ENCODE results near the gene TLE1.
A peak's percentile ranks its signal among the peaks of the same experiment; 100 is the strongest.

The TLE1 gene

DNA sequence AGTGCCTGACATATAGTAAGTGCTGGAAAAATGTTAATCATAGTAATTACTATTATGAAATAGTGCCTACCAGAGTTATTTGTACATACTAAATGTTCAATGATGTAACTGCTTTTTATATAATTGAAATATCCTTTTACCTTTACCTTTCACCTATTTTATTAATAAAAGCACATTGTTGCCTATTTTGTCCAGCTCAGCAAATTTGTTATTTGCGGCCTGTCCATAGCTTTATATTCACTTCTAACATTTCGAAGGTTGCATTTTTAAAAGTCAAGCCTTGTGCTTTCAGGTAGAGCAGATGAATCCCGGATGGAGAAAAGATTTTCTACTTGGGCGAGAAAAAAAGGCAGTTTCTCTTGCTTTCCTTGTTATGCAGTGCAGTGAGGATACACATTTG lies 119.3 kb downstream of the TLE1 start:
- DNase-seq: no peak

DNA sequence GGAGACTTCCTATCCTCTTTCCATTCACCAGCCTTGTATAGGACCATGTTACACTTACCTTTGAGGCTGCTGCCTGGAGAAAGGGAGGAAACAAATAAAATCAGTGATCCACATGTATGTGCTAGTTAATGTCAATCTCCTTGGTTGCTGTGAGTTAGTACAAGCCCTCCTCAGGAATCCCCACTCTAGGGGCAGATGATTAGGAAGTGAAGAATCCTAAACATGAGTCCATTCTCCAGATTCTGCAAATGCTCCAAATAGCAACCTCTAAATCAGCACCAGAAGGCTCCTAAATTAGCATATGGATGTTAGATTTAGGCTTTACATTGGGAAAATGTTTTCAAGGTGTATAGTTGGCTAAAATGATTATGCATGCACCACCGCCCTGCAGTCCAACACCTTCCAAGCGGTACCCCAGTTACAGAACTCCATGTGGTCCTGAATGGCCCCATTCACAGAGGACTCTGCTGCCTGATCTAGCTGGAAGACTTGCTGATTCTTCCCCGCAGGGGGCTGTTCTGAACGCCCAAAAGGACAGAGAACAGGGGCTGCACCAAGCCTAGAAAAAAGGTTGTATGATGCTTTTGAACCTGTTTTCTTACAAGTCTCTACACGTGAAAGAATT lies 123.2 kb downstream of the TLE1 start:
- no peak for DNase-seq

DNA sequence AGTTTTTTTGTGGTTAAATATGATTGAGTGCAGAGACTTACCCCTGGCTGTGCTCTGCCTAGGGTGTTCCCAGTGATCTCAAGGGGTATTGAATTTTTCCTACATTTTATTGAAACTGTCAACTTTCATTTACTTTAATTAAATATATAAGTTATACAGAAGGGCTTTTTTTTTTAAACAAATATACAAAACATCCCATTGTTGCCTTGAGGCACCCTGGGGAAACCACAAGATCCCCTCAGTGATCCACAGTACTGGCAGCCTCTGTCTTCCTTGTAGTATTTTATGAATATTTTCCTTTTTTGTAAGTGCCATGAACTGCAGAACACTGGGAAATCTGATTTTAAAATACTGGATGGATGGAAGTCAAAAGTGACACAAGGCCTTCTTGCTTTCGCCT lies 123.7 kb downstream of the TLE1 start:
- DNase-seq: no peak

DNA sequence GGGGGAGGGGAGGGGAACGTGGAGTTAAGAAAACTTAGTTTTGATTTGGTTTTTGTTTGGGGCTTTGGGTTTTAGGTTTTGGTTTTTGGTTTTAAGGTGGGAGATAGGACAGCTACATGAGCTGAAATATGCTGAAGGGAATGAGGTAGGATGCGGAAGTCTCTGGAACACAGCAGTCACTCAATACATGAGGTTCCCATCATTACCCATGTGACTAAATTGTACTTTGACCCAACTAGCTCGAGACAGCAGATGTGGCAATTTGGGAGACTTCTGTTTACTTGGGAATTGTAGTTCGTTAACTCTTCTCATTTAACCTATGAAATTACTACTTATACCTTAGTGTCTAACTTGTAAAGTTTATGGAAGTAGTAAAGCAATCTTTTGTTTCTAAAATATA lies 124.2 kb downstream of the TLE1 start:
- no peak for DNase-seq

DNA sequence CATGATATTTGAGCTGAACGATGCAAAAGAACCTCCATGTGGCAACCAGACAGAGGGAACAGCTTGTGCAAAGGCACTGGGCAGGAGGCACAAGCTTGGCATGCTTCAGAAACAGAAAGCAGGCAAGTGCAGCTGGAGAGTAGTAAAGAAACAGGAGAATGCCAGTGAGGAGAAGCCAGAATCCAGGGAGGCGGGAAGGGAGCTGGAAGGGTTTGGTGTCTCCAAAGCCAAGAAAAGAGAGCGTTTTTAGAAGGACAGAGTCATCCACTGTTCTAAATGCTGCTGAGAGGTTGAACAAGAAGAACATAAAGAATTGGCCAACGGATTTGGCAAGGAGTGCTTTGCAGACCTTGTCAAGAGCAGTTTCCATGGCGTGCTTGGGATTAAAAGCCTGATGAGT lies 124.7 kb downstream of the TLE1 start:
- DNase-seq: no peak

DNA sequence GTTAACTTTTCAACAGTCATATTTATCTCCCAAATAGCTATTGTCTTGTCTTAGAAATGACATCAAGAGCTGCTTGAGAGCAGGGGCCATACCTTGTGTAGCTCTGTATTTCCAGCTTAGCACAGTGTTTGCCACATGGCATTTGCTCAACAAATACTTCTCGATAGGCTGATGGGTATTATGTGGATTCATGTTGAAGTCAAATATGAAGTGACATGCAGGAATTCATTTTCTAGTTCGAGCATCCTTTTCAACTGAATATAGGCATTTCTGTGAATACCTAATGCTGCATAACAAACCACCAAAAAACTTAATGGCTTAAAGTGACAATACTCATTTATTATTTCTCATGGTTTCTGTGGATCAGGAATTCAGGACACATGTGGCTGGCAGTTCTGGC lies 125.6 kb downstream of the TLE1 start:
- DNase-seq: no peak

DNA sequence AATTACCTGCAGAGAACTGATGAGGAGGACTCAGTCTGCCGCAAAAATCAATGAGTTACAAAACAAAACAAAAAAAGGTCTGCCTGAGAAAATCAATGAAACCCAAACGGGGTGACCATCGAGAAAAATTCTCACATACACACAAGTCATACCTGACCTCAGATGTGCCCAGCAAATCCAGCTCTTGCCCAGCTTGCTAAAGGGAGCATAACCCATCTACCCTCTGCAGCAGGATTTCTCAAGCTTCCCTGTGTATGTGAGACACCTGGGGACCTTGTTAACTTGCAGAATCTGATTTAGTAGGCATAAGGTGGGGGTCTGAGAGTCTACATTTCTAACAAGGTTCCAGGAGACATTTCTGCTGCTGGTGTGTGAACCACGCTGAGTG lies 126.3 kb downstream of the TLE1 start:
- DNase-seq: no peak

DNA sequence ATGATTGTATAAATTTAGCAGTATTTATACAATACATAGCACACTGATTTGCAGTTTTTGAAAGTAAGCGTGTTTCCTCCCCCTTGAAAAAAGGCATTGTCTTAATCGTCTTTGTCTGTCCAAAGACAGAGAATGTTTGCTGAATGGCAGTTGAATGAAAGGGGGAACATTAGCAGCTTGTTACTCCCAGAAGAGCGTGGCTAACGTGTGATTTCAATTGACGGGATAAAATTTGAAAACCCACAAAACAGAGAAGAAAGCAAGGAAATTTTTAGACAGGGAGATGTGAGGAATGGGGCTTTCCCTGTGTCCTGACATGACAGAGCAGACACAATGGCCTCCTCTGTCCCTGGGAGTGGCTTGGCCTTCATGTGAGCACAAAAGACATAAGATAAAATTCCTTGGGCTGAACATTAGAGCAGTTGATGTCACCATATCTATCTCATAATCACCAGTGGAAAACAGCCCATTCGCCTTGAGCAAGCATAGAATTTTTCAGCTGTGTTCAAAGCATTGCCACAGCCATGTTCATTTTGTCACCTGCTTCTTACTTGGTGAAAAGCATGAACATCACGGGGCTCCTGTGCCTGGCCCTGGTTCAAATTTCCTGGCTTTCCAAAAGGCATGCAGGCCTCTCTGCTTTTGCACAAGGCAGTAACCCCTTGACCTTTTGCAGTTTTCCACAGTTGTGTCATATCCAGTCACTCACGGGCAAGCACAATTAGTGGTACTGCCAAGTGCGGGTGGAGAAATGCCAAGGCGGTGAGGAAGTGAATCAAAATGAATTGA lies 126.9 kb downstream of the TLE1 start:
- no peak for DNase-seq

DNA sequence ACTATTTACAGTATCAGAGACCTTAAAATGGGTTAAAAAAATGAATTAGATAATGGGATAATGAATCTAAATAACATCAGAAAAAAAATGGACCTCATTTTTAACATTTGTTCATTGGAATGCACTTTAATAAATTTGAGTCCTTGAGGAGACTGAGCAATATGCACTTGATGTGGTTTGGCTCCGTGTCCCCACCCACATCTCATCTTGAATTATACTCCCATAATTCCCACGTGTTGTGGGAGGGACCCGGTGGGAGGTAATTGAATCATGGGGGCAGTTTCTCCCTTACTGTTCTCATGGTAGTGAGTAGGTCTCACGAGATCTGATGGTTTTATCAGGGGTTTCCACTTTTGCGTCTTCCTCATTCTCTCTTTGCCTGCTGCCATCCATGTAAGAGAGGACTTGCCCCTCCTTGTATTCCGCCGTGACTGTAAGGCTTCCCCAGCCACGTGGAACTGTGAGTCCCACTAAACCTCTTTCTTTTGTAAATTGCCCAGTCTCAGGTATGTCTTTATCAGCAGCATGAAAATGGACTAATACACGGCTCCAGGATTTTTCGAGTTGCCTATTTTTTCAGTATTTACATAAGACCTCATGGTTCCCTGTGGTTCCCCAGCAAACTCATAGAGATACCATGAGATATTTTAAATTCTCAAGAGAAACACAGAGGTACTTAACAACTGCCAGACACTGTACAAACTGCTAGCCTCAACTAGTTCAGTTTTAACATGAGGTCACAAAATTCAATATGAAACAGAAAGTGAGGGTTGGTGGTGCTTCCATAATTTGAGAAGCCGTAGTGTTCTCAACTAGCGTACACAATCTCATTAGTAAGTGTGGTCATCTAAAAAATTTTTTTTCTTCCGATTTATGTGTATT lies 128.3 kb downstream of the TLE1 start:
- DNase-seq: no peak

DNA sequence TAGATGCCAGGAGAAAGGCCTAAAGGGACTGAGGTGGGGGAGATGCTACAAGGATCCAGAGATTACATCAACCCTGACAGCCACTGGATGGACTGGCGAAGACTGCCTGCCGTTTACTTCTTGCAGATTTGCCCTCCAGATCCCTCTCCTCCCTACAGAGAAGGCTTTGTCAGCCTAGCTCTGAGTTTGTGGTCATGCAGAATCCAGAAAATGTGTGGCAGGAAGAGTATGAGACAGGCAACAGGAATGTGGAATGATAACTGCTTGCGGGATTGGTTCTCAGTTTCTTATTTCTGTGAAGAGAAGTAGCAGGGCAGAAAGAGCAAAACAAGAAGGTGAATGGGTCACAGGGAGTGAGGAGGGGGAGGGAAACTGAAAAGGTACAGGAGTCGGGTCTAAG lies 129.6 kb downstream of the TLE1 start:
- no peak for DNase-seq

DNA sequence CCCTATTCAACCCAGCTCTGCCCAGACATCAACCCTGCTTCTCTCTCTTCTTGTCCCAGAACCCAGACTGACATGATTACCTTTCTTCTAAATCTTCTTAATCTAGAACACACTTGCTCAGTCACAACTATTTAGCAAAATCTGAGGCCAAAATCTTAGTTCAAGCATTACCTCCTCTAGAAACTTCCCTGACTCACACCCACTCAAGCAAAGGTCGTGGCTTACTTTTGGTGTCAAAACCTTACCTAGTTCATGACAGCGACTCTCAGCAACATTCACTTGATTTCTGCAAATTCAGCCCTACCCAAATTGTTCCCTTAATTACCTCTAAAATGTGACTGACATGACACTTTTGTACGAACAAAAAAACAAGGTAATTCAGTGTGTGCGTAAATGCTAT lies 130.2 kb downstream of the TLE1 start:
- DNase-seq: no peak

DNA sequence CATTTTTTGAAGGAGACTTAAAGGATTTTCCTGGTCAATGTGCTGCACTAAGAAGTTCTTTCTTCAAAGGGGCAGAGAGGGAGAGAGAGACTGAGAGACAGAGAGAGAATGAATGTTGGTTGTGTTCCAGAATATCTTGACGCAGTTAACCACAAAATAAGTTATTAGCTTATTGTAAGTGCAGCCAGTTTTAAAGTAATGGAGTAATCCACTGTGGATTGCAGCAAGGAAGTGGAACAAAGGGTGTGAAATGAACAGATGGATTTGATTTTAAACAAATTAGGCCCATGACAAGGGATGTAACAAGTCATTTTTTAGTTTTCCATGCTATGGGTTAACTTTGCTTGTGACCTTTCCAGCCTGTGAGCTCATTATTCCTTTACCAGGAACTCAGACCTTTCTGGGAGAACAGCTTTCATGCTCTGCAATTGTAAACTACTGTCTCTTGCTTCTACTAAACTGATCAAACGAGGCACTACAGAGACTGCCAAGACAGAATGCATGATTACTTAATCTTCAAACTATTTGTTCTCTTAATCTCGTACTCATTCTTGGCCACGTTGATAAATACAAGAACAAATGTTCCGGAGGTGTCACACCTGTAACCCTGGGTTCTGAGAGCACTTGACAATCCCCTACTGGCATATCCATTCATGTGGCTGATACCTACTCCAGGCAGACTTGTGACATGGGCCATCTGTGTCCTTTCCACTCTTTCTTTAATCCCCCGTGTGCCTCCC lies 131.1 kb downstream of the TLE1 start:
- no peak for DNase-seq

DNA sequence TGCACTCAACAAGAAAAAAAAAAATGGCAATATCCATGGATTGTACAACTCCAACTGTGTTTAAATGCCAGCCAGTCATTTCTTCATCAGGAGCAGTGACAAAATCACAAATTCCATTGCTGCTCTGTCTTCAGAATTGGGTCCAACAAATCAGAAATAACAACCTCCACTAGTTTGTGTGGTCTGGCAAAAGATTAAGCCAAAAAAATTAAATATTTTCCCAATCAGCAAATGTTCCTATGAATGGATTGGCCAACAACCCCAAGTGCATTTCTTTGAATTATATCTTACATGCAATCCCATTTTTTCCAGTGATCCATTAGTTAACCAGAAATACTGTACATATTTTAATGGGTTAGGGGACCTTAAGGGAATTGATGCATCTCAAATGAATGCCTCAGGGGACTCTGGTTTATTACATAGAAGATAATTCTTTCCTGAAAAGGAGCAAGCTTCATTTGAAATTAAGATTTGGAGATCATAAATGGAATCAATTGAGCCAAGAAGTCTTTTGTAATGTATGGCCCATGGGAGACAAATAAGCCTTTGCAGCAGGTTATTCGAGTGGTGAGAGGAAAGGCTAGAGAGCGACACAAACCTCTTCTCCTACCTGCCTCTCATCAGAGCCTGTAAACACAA lies 131.8 kb downstream of the TLE1 start:
- DNase-seq: no peak

DNA sequence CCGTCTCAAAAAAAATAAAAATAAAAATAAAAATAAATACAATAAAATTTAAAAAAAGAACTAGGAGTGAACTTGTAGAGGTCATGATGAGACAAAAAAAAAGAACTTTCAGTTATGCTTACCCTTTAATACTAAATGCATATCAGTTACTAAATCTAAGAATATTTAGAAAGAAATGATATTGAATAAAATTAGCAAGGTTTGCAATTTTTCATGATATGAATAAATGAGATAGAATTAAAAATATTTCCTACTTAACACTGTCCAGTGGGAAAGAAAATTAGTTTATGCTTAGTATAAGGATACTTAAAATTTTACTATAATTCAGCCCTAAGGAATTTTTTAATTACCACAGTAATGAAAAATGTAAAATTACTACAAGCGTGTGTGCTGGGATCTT lies 132.4 kb downstream of the TLE1 start:
- no peak for DNase-seq

DNA sequence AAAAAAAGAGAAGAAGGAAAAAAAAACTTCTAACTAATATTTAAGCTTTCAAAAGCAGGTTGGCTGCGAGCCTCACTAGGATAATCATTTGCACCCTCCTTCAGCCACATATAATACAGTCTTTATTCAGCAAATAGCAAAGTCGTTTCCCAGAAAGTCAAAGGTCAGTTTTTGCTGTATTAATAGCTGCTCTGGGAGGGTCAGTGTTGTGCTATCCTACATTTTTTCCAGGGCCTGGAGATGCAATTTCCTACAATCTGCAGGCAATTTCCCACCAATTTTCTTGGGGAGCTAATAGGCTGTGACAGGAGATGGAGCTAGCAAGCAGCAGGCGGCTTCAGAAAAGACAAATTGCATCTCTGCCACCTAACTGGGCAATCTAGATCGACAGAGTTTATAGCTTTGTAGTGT lies 136.8 kb downstream of the TLE1 start:
- DNase-seq: no peak

DNA sequence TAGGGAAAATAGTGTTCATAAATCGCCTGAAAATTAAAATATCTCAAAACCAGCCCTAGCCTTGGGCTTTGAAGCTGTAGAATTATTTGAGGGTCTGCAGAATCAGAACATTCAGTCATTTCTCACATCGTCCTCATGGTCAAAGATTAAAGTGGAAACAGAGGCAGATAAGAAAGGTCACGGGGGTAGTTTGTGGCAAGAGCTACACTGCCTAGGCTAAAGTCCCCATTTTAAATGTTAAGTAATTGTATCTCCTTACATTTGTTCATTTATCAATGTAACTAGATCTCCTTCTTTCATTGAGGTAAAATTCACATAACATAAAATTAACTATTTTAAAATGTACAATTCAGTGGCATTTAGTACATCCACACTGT lies 139.2 kb downstream of the TLE1 start:
- no peak for DNase-seq

DNA sequence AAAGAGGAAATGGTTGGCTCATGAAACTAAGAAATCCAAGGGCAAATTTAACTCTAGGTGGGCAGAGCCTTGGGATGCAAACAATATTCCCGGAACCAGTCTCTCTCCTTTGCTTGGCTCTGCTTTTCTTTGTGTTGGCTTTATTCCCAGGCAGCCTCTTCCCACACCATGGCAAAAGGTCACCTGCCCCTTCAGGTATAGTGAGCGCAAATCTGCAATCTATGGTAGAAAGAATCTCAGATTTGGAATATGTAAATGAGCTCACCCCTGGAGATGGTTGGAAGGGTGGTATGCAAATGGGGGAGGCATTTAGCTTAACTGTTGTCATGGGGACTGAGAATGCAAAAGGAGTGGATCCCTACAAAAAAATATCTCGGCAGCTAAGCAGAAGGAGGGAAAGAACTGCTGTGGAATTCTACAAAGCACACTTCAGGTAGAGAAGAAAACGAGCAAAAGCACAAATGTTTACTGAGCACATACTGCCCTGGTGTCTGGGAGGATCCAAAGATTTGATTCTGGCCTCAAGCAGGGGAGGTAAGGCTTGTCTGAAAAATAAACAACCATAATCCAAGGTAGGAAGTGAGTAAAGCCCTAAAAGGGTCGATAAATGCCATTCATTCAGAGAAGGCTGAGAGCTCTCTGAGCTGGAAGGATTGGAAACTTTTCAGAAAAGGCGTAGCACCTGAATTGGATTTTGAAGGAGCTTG lies 139.7 kb downstream of the TLE1 start:
- no peak for DNase-seq

DNA sequence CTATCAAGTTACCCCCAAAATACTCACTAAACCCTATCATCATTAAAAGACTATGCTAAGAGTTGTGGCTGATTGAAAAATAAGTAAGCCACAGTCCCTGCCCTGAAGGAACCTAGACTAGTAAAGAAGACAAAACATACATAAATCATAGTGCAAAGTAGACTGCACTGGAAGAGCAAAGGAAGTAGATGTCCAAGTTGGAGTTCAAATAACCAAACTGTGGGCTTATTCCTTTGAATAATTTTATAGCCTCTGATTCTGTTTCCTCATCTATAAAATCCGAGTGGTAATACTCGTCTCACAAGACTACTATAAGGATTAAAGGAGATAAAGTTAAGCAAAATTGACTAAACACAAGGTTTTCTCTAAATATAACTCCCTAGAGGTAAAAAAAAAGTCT lies 140.4 kb downstream of the TLE1 start:
- no peak for DNase-seq

DNA sequence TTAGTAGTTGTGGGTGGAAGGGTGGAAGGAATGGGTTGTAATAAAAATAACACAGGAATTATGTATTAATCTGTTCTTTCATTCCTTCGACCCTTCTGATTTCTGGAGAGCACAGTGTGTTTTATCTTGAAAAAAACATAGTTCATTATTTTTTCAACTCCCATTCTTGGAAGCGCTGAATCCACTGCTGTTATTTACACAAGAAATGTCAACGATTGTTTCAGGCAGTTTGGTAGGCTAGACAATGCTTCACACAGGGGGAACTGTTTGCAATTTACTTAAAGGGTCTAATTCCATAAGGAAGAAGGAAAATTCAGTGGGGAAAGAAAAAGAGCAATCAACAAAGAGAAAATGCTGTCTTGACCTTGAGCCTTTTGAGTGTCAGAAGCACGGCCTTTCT lies 142.9 kb downstream of the TLE1 start:
- peak; percentile 9 for DNase-seq

DNA sequence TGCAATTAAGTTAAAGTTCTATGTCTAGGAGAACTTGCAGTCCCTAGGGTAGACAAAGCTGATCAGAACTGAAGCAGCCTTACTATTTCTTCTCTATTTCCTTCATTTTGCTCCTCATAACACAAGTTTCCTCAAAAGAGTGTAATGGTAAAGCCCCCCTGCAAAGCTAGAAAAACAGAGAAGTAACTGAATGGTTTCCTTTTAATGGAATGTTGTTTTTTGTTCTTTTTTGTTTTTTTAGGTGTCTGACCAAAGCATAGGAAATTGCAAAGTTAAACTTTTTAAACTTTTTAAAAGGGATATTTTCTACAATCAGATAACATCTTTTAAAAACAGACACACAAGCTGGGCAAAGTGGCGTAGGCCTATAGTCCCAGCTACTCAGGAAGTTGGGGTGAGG lies 145.7 kb downstream of the TLE1 start:
- DNase-seq: no peak

DNA sequence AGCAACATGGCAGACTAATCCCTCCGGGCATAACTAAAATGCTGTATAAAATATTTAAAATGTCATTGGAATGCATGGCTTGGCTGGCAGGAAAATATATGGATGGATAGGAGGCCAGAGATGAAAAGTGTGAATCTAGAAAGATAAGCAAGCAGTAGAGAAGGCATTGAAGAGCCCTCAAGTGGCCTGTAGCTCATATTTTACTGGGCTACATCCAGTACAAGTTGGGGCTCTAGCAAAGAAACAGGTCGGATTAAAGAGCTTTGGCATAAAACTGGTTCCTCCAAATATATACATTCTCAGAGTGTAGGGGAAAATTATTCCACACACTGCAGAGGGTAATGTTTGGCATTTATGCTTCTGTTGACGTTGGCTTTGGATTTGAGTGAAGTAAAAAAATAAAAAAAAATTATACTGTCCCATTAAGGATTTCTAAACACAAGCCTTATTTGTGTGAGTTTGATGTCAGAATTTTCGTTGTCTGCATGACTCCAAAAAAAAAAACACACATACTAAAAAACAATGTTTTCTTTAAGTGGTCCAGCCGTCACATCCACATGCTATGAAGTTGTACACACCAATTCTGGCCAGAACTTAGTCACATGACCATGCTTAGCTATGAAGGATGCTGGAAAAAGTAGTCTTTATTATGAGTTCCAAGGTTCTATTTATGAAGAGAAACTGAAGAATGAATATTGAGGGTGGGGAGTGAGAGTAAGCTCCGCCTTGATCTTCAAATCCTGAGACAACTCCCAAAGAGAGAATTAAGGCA lies 147.0 kb downstream of the TLE1 start:
- DNase-seq: no peak
